ENCODE measurements around the gene PHC3.

DNA sequence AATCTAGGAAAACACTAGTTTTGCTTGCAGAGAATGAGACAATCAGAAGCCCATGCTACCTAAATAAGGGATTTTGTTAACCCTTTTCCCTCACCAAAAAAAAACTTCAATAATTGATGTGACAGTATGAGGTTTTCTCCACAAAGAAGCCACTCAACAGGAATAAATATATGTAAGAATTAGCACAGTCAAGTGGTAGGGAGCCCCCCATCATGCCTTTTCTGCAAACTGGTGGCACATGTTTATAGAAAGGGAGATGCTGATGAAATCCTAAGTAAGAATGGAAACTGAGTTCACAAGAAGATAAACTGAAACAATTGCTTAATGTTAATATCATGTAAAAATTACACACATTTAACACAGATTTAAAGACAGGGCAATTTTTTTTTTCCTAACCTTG, 51.0 kb downstream of the PHC3 start:
- TF ChIP-seq, protein P1, sequence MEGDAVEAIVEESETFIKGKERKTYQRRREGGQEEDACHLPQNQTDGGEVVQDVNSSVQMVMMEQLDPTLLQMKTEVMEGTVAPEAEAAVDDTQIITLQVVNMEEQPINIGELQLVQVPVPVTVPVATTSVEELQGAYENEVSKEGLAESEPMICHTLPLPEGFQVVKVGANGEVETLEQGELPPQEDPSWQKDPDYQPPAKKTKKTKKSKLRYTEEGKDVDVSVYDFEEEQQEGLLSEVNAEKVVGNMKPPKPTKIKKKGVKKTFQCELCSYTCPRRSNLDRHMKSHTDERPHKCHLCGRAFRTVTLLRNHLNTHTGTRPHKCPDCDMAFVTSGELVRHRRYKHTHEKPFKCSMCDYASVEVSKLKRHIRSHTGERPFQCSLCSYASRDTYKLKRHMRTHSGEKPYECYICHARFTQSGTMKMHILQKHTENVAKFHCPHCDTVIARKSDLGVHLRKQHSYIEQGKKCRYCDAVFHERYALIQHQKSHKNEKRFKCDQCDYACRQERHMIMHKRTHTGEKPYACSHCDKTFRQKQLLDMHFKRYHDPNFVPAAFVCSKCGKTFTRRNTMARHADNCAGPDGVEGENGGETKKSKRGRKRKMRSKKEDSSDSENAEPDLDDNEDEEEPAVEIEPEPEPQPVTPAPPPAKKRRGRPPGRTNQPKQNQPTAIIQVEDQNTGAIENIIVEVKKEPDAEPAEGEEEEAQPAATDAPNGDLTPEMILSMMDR (conservative IDR thresholded peaks at IDR 0.05; ENCODE audit: low read depth, low read length), result no peak
- no peak for TF ChIP-seq EZH2 (IDR thresholded peaks at IDR 0.05; ENCODE audit: borderline replicate concordance, low read depth, low read length, poor library complexity, severe bottlenecking)
